ENCODE data around the gene GASK1B. TPM values are rescaled to one million over a fixed set of nuclear protein-coding genes. Genes with fewer than 3 reads are reported as not detected.

The GASK1B gene
- total and polyA plus RNA-seq, 2 of the 13 experiments (the other 11 are each of a cell fraction or from before 2014, with no cell fraction given), result 29.1 to 40.4 TPM

- TF ChIP-seq ZBTB40 (IDR thresholded peaks at IDR 0.05) (no peak), ZBTB40 (CRISPR knock-in tag; IDR thresholded peaks at IDR 0.05) (no peak), ZNF598 (CRISPR knock-in tag; IDR thresholded peaks at IDR 0.05; ENCODE audit: borderline replicate concordance) (no peak), RBFOX2 (IDR thresholded peaks at IDR 0.05; ENCODE audit: low read depth, low read length) (peak; percentile 40; the same call in 1 of the 2 replicates), SP140L (CRISPR knock-in tag; IDR thresholded peaks at IDR 0.05; ENCODE audit: borderline replicate concordance) (no peak), ZNF138 (CRISPR knock-in tag; IDR thresholded peaks at IDR 0.05; ENCODE audit: low read depth) (no peak), KDM5B (CRISPR knock-in tag; IDR thresholded peaks at IDR 0.05; ENCODE audit: borderline replicate concordance) (peak; percentile 72; the same call in 1 of the 2 replicates), RXRB (CRISPR knock-in tag; IDR thresholded peaks at IDR 0.05; ENCODE audit: borderline replicate concordance) (peak; percentile 53; the same call in 1 of the 2 replicates)
- TF ChIP-seq, protein P1, sequence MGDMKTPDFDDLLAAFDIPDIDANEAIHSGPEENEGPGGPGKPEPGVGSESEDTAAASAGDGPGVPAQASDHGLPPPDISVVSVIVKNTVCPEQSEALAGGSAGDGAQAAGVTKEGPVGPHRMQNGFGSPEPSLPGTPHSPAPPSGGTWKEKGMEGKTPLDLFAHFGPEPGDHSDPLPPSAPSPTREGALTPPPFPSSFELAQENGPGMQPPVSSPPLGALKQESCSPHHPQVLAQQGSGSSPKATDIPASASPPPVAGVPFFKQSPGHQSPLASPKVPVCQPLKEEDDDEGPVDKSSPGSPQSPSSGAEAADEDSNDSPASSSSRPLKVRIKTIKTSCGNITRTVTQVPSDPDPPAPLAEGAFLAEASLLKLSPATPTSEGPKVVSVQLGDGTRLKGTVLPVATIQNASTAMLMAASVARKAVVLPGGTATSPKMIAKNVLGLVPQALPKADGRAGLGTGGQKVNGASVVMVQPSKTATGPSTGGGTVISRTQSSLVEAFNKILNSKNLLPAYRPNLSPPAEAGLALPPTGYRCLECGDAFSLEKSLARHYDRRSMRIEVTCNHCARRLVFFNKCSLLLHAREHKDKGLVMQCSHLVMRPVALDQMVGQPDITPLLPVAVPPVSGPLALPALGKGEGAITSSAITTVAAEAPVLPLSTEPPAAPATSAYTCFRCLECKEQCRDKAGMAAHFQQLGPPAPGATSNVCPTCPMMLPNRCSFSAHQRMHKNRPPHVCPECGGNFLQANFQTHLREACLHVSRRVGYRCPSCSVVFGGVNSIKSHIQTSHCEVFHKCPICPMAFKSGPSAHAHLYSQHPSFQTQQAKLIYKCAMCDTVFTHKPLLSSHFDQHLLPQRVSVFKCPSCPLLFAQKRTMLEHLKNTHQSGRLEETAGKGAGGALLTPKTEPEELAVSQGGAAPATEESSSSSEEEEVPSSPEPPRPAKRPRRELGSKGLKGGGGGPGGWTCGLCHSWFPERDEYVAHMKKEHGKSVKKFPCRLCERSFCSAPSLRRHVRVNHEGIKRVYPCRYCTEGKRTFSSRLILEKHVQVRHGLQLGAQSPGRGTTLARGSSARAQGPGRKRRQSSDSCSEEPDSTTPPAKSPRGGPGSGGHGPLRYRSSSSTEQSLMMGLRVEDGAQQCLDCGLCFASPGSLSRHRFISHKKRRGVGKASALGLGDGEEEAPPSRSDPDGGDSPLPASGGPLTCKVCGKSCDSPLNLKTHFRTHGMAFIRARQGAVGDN (CRISPR knock-in tag; IDR thresholded peaks at IDR 0.05), result peak; percentile 92
- TF ChIP-seq, protein P2, sequence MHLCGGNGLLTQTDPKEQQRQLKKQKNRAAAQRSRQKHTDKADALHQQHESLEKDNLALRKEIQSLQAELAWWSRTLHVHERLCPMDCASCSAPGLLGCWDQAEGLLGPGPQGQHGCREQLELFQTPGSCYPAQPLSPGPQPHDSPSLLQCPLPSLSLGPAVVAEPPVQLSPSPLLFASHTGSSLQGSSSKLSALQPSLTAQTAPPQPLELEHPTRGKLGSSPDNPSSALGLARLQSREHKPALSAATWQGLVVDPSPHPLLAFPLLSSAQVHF (CRISPR knock-in tag; IDR thresholded peaks at IDR 0.05), result no peak
- TF ChIP-seq, protein P3, sequence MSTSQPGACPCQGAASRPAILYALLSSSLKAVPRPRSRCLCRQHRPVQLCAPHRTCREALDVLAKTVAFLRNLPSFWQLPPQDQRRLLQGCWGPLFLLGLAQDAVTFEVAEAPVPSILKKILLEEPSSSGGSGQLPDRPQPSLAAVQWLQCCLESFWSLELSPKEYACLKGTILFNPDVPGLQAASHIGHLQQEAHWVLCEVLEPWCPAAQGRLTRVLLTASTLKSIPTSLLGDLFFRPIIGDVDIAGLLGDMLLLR (CRISPR knock-in tag; IDR thresholded peaks at IDR 0.05), result no peak
Measured at GRCh38 chr4:158209825-158210807, 37.3 kb upstream of the GASK1B start, which contains the start of gene TMEM144 (continued).
